H1 (cell line): ENCODE measurements around the gene THAP12. TPM values are rescaled to one million over a fixed set of nuclear protein-coding genes. Genes with fewer than 3 reads are reported as not detected.

Experiments used
- CTCF ChIP-seq, 3 experiments: IDR thresholded peaks; 1 replicate in 2 of 3; 2 replicates in 1 of 3; pipeline versions ENCODE4 v1.5.1 to v1.6.1; 2011; ENCODE audit warnings: low read length in 3 of 3, mild to moderate bottlenecking in 3 of 3, inconsistent platforms in 2 of 3, low read depth in 1 of 3, moderate library complexity in 1 of 3; ENCODE audit not compliant: insufficient read depth in 1 of 3; ENCODE audit errors: control extremely low read depth in 1 of 3
- FOSL1 ChIP-seq: IDR thresholded peaks from 2 replicates; pipeline ENCODE4 v1.6.1; 2011; ENCODE audit warnings: mild to moderate bottlenecking, low read depth, low read length, moderate library complexity; ENCODE audit not compliant: insufficient read depth
- polyA plus RNA-seq, 7 experiments: library from polyadenylated mRNA; depleted of rRNA in 3 of 7; stranded (reverse) in 5 of 7; unstranded in 2 of 7; fragments of >200 nt in 5 of 7; fragments of 200-250 nt in 2 of 7; gene quantifications; 1 replicate in 5 of 7; 2 replicates in 1 of 7; 4 replicates in 1 of 7; pipeline versions ENCODE4 v1.2.1 to v1.2.3, GENCODE V29; 2011 to 2013; ENCODE audit warnings: missing spikeins in 2 of 7, mixed read lengths in 2 of 7
- total RNA-seq: library from RNA; stranded (reverse); fragmentation: NEBNext Ultra II Directional; extraction: Animal tissue kit (Norgen Biotek cat#: 25700); gene quantifications from 2 replicates; pipeline ENCODE4 v1.2.1, GENCODE V29; 2021

The THAP12 gene
- total and polyA plus RNA-seq, 2 of the 8 experiments (the other 6 are each of a cell fraction or from before 2014, with no cell fraction given), result 12.0 to 39.9 TPM

- TF ChIP-seq CTCF (IDR thresholded peaks at IDR 0.05; ENCODE audit: control extremely low read depth in 1 of 3, insufficient read depth in 1 of 3, low read depth in 1 of 3, low read length in 3 of 3), result no peak
- TF ChIP-seq FOSL1, result no peak
Observed at GRCh38 chr11:76303399-76303798, 77.5 kb downstream of the THAP12 start (continued).
